Fibroblast of the aortic adventitia (primary cell): ENCODE results near the gene SHC4. TPM values are rescaled to one million over a fixed set of nuclear protein-coding genes. Genes with fewer than 3 reads are reported as not detected.

Source experiments
- DNase-seq: peaks from one replicate; pipeline ENCODE4 v3.0.0-alpha.2; 2010; ENCODE audit warnings: low read depth
- H3K4me3 ChIP-seq: 2 replicates; pipeline ENCODE4 v1.5.1; 2011; ENCODE audit warnings: low read depth, mild to moderate bottlenecking, control low read depth, low read length, moderate library complexity
- CTCF ChIP-seq: IDR thresholded peaks from 2 replicates; pipeline ENCODE4 v1.5.1; 2011; ENCODE audit warnings: mild to moderate bottlenecking, low read length, control low read depth, inconsistent platforms; ENCODE audit not compliant: insufficient read depth
- total RNA-seq: library from RNA; depleted of rRNA; stranded (reverse); fragments of >200 nt; gene quantifications from 2 replicates; pipeline ENCODE4 v1.2.3, GENCODE V29; 2012; ENCODE audit warnings: low replicate concordance

SHC4 gene
- total RNA-seq, 1 donor = 2.2 TPM

GRCh38 chr15:48968066-48968465 lies 4.3 kb upstream of the SHC4 start:
- H3K4me3 ChIP-seq = no peak overlapping the region
- no peak for TF ChIP-seq CTCF
- no peak for DNase-seq

GRCh38 chr15:48967336-48967735 lies 3.6 kb upstream of the SHC4 start:
- no peak for TF ChIP-seq CTCF
- no peak for DNase-seq
- H3K4me3 ChIP-seq = no peak overlapping the region

- no peak for TF ChIP-seq CTCF
- peak; percentile 43 for DNase-seq
- no peak overlapping the region for H3K4me3 ChIP-seq
Measured at GRCh38 chr15:48966595-48967301, 3.0 kb upstream of the SHC4 start.

GRCh38 chr15:48965972-48966371 lies 2.3 kb upstream of the SHC4 start:
- TF ChIP-seq CTCF = no peak
- H3K4me3 ChIP-seq = no peak overlapping the region
- DNase-seq = peak; percentile 81

- TF ChIP-seq CTCF = no peak
- DNase-seq = no peak
- no peak overlapping the region for H3K4me3 ChIP-seq
Measured at GRCh38 chr15:48964898-48965297, 1.2 kb upstream of the SHC4 start.

- peak; percentile 58 for DNase-seq
- peak overlapping the region; percentile 78 for H3K4me3 ChIP-seq
- TF ChIP-seq CTCF = no peak
Measured at GRCh38 chr15:48962662-48963523, 826 bp downstream of the SHC4 start.
